CD4-positive, alpha-beta T cell treated with Interleukin-21 for 1 hour (primary cell): Measurements from ENCODE around the gene APBB1IP.
A peak's percentile ranks its signal among the peaks of the same experiment; 100 is the strongest.
"Not testable (repeated sequence)": the region's sequence is repeated elsewhere in the genome, so short reads cannot be mapped to it uniquely, and the experiment has no call there.

Experiments
- DNase-seq: peaks from one replicate; pipeline ENCODE4 v3.0.0-alpha.2; 2020

APBB1IP gene, protein sequence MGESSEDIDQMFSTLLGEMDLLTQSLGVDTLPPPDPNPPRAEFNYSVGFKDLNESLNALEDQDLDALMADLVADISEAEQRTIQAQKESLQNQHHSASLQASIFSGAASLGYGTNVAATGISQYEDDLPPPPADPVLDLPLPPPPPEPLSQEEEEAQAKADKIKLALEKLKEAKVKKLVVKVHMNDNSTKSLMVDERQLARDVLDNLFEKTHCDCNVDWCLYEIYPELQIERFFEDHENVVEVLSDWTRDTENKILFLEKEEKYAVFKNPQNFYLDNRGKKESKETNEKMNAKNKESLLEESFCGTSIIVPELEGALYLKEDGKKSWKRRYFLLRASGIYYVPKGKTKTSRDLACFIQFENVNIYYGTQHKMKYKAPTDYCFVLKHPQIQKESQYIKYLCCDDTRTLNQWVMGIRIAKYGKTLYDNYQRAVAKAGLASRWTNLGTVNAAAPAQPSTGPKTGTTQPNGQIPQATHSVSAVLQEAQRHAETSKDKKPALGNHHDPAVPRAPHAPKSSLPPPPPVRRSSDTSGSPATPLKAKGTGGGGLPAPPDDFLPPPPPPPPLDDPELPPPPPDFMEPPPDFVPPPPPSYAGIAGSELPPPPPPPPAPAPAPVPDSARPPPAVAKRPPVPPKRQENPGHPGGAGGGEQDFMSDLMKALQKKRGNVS

DNA sequence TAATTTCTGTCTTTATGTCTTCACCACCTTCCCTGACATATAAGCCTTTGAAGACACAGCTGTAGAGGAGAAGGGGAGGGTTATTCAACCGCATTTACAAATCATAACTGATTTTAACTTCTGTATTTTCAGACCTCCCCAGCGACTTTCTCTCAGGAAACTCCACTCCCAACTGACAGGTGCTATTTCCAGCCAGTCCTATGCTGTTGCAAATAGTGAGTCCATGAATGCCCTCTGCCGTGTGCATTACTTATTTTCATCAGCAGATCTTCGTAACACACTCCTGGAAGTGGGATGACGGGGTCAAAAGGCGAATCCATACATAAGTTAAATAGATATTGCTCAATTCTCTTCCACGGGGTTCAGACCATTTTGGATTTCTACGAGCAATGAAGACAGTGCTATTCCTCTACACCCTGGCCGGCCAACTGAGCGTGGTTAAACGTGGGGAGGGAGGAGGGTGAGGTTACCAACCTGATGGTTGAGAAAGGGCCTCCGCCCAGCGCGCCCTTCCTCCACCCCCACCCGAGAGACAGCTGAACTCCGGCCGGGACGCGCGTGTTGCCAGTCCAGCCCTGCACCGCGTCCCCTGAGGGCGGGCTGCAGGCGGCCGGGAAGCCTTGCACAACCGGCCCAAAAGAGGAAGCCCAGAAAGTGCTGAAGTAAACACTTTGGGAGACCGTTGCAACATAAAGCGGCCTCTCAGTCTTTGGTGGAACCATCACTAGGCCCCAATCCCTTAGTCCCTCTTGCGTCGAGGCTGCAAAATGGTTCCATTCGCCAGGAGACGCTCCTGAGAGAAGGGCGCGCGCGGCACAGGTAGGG is at the start of gene APBB1IP:
APBB1IP (plus strand) TSS at position 705 of the 825 bp plus-strand sequence. CDS start 53,986 bp downstream, outside the sequence.
- peak; percentile 58 for DNase-seq

DNA sequence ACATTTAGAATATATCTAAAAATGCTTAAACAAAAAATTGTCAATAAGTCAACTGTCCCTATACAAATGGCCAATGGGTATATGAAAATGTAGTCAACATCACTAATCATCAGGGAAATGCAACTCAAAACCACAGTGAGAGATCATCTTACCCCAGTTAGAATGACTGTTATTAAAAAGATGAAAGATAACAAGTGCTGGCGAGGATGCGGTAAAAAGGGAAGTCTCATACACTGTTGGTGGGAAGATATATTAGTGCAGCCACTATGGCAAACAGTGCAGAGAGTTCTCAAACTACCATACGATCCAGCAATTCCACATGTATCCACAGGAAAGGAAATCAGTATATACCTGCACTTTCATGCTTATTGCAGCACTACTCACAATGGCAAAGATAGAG is 48.6 kb upstream of the APBB1IP start:
- DNase-seq, result no peak

DNA sequence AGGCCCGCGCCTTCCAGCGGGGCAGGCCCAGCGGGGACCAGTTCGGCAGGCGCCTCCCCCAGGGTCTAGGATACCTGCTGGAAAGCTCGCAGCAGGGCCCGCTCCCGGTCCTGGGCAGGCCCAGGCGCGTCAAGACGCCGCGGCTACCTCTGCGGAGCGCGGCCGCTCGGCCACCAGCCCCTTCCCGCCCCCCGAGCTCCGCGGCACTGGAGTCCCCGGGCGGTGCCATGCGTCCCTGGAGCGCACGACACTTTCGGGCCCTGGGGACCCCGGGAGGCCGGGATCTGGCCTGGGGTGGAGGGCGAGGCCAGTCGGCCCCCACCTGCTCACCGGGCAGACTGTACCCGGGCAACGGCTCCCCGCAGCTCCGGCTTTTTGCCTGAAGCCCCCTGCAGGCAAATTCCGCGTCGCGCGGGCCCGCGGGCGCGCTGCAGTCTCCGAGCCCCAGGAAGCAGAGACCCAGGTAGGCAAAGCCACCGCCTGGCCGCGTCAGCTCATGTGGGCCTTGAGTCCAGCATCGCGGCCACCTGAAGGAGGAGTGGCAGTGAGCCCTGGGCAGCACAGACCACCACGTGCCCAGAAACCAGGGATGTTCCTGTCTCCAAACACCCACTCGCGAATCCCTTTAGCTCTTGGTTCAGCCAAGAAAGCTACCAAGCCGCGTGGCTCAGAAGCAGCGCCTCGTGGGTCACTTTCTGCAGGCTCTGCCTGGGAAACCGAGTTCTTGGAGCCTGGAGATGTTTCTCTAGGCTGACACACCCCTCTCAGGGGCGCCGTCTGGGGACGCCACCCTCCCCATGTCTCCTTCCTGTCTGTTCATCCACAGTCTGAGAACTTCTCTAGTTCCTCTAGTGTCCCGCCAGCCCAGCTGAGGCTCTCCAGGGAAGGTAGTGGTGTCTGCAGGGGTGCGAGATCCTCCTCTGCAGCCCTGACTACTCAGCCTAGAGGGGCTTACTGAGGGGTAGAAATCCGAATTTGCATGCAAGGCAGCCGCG is 46.1 kb upstream of the APBB1IP start:
- no peak for DNase-seq

DNA sequence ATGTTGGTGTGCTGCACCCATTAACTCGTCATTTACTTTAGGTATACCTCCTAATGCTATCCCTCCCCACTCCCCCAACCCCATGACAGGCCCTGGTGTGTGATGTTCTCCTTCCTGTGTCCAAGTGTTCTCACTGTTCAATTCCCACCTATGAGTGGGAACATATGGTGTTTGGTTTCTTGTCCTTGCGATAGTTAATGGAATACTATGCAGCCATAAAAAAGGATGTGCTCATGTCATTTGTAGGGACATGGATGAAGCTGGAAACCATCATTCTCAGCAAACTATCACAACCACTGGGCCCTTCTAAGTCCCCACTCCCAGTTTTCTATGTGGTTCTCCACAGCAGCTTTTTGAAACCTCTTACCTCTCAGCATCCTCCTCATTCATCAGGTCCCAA is 39.8 kb upstream of the APBB1IP start:
- not testable (repeated sequence) for DNase-seq

DNA sequence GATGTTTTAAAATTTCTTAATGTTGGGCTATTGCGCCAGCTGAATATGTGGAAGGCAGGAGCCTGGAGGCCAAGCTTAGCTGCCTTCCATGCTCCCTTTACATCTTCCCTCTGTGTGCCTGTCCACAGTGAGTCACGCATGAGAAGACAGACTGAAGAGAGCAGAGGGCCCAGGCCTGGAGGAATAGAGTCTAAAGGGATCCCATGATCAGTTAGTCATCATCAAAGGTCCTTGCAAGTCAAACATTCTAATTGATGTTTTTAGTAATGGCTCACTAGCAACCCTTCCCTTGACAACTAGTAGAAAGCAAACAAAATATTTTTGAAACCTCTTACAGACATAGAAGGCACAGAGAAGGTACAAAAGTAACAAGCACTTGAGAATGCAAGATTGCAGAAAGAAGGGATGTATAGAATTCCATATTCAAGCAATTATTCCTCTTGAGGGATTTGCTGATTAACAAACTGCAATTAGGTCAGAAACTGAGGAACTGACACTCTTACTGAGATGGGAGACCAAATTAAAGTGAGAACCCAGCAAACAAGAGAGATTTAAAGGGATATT is 30.7 kb upstream of the APBB1IP start:
- no peak for DNase-seq

DNA sequence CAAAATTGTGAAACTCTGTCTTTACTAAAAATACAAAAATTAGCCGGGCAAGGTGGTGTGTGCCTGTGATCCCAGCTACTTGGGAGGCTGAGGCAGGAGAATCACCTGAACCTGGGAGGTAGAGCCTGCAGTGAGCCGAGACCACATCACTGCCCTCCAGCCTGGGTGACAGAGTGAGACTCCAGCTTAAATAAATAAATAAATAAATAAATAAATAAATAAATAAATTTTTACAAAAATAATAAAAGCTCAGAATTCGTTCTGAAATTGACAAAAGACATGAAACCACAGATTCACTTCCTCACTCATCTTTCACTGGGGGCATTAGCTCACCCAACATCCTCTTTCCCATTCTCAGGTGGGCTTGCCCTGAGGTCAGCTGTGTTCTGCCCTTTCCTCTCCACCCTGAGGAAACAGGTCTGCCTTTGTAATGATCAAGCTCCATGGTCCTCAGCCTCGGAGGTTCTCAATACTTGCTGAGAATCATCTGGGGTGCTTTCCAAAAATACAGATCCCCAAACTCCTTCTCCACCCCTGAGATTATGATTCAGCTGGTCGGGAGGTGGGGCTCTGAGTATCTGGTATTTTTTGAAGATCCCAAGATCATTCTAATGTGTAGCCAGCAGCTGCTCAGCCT is 29.2 kb upstream of the APBB1IP start:
- no peak for DNase-seq

DNA sequence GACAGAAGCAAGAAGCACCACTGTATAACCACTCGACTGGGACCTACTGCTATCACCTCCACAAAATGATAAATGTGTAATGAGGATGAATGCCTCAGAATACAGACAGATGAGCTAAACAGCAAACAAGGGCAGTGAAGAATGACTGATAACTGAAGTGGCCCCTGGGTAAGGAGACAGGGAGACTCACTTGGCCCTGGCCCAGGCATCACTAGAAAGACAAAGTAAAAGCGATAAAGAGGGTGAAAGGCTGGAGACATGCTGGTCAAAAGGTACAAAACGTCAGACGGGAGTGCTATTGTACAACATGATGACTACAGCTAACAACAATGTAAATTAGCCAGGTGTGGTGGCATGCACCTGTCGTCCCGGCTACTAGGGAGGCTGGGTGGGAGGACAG is 27.8 kb upstream of the APBB1IP start:
- no peak for DNase-seq

DNA sequence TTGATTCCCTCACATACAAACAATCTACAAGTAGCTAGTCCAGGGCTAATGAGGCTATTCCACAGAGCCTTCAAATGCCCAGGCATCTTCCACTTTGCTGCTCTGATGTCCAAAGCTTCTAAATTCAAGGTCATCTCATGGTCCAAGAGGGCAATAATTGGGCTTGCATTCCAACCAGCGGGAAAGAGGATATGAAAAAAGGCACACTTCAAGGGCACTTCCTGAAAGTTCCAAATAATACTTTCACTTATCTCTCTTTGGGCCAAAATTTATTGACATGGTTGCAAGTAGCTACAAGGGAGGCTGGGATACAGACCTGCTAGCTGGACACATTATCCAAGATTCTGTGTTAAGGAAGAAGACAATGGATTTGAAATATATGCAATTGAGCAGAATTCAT is 25.2 kb upstream of the APBB1IP start:
- no peak for DNase-seq

DNA sequence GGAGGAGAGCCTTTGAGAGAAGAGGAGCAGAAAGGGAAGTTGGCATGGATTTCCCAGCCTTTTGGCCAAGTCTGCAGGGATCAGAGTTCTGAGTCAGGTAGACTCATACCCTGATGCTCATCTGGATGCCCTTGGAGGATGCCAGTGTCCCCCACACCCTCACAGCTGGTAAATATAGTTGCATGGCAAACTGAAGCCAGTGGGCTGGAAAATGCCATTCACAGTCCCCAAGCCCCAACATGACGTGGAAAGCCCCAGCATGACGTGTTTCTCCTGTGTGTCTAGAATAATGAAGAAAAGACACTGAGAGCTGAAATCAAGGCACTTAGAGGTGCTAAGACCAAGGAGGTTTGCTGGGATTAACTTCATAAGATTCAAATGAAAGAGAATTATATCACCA is 24.8 kb upstream of the APBB1IP start:
- no peak for DNase-seq

DNA sequence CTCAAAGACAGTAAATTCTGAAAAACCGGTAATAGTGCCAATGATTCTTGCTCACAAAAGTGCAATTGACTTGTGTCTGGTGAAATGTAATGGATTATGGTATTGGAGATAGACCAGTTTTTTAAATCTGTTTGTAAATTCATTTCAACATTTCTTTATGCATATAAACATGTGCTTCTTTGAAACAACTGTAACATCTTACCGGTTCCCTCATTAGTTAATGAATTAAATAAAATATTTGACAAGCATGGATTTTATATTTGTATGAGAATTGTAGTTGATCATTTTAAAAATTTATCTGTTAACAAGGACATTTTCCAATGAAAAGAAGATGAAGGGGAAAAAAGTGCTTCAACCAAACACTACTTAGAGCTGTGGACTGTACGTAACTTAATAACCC is 21.0 kb upstream of the APBB1IP start:
- DNase-seq, result no peak

DNA sequence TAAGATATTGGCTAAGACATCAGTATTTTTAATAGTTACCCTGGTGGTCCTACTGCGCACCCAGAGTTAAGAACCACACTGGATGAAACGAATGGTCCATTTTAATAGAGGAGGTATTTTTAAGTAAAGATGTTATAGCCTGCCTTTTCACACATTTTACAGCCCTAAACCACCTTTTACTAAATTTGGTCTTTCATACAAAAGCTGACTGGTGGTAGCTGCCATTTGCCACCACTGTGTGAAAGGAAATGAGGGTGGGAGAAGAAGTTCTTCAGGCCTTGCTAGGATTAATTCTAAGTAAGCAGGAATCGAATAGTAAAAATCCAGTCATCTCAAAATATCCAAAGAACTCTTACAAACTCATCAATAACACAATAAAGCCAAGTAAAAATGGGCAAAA is 15.2 kb upstream of the APBB1IP start:
- no peak for DNase-seq

DNA sequence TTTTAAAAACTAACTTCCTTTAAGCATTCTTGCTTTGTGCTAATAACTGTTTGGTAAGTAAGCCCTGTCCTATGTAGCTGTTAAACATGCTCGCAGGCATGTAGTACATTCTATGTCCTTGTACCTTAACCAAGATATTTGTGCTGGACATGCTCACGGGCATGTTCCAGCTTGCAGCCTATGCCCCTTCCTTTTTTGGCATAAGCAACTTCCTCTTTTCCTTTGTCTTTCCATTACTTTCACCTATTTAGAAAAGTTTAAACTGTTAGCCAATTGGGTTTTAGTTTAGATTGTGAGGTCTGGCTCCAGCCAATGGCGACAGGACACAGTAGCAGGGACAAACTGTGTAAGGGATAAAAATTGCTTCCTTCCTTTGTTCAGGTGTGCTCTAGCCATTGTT is 14.4 kb upstream of the APBB1IP start:
- no peak for DNase-seq

DNA sequence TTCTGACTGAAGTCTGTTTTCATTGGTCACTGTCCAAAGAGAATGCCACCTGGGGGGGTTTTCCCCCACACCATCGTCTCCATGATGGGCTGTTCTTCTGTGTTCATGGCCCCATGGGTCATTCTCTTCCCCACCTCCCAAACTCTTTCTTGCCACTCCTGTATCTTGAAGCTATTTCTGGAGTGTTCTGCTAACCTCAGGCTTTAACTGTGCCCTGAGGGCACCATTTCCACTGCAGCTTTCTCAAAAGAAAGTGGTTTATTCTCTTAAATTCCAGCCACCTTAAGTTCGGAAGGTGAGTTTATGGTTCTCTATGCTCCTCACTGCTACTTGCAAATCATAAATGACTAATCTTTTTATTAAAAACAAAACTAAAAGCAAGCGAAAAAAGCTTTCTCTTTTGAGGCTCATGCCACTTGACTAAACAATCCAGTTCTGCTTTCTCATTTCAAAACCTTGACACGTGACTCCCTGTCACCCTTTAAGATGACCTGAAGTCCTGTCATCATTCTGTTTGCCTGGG is 7.4 kb upstream of the APBB1IP start:
- DNase-seq, result peak; percentile 62

DNA sequence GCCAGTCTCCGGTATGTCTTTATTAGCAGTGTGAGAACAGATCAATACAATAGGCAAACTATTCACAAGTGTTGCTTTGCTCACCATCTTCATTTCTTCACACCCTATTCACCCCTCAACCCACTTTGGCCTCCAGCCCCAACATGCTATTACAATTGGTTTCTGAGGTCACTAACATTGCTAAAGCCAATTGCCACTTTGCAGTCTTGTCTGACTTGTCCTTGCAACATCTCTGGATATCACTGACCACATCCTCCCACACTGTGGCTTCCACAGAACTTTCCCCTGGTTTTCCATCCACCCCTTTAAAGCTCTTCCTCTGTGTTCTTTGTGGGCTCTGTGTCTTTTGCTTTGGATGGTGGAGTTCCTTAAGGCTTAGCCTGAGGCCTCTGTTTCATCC is 5.2 kb upstream of the APBB1IP start:
- DNase-seq, result no peak

DNA sequence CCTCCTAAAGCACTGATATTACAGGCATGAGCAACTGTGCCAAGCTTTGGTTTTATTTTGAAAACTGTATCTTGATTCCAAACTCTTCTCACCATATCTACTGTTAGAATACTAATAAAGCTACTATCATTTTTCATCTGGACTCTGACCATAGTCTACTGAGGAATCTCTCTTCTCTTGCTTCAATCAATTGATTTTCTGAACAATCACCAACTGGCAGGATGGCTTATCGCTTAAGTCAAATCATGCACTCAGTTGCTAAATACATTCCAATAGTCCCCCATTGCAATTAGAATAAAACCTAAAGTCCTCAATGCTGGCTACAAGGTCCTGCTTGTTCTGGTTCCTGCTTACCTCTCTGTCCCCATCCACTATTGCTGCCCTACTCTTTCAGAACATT is 2.3 kb upstream of the APBB1IP start:
- no peak for DNase-seq

DNA sequence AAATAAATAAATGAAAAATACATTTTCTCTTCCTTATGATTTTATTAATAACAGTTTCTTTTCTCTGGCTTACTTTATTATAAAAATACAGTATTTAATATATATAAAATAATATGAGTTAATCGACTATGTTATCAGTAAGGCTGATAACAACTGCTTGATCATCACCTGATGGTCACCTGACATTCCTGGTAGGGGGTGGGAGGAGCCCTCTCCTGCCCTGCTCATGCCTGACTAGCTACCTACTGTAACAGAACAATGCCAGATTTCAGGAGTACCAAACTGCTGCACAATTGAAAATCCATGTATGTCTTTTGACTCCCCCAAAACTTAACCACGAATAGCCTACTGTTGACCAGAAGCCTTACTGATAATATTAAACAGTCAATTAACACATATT is 1.3 kb upstream of the APBB1IP start:
- DNase-seq, result peak; percentile 28

DNA sequence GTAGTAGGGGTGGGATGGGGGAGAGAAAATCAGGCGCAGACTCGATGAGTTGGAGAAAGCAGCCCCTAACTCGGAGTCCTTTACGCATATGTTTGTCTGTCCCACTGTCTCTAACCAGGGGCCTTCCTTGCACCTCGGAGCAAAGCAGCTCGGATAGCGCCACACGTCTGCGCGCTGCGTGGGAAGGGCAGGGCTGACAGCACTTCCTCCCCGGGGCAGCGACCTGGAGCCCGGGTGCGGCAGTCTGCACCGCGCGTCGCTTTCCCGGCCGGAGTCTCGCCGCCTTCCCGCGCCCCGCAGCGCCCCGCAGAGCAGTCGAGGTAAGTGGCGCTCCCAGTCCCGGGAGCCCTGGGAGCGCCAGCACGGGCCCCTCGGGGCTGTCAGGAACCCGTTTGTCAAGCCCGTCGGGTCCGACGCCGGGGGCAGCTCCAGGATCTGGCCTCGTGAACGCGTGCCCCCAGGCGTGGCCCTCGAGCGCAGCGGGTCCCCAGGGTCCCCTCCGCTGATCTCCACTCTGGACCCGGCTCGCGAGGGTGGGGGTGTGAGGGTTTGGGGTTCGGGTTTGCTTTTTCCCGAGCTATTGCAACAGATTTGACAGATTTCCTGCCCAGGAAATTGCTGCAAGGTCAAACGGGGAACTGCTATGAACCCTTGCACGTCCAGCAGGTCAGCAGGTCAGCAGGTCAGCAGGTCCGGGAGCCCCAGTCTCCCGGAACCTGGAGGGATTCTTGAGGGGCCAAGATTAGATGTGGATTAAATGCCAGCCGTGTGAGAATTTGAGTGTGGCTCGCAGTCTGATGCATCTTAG is 597 bp downstream of the APBB1IP start:
- DNase-seq, result peak; percentile 73

DNA sequence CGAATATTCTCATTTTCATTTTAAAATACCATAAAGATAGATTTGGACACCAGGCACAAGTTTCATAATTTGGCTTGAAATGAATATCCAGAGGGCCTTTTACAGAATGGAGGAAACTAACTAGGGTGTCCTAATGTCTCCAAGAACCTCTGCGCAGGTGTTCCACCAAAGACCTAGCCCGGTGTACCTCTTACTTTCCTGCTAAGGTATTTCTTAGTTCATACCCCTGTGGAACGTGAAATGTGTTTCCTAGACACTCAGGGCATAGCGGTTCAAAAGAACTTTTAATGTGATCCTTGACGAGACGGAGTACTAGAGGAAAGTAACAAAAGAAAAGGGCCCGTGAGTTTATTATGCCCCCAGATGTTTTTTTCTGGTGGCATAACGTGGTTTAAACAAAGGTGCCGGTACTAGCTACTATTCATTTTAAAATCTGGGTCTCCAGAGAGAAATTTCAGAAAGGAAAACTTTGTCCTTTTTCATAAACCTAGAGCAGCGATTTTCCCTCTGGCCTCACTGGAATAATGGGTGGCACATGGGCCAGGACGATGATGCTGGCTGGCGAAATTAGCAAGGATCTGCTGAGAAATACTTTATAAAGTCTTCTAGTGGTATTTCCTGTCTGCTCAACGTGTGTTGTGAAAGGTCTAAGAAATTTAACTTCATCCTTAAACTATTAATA is 1.4 kb downstream of the APBB1IP start:
- DNase-seq, result peak; percentile 24

DNA sequence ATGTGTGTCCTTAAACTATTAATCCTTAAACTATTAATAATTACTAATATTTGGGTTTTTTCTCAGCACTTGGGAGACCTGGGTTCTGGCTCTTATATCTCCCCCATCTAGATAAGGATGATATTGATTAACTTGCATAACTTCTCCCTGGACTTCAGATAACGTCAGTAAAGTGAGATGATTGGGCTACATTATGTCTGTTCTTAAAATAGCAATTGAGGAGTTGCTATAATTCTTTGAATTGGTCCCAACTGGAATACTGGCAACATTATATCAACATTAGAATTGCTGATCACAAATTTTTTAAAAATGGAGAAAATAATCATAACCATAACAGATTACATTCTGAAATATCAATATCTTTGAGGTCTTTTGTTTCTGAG is 1.9 kb downstream of the APBB1IP start:
- DNase-seq, result no peak
